Smooth muscle cell of the brain vasculature (primary cell): Measurements from ENCODE around the gene BTF3L4.
"Not testable (repeated sequence)": the region's sequence is repeated elsewhere in the genome, so short reads cannot be mapped to it uniquely, and the experiment has no call there.

ENCODE experiments used
- DNase-seq: peaks from one replicate; pipeline ENCODE4 v3.0.0-alpha.2; 2012; ENCODE audit warnings: low read depth, low spot score

Gene BTF3L4

DNA sequence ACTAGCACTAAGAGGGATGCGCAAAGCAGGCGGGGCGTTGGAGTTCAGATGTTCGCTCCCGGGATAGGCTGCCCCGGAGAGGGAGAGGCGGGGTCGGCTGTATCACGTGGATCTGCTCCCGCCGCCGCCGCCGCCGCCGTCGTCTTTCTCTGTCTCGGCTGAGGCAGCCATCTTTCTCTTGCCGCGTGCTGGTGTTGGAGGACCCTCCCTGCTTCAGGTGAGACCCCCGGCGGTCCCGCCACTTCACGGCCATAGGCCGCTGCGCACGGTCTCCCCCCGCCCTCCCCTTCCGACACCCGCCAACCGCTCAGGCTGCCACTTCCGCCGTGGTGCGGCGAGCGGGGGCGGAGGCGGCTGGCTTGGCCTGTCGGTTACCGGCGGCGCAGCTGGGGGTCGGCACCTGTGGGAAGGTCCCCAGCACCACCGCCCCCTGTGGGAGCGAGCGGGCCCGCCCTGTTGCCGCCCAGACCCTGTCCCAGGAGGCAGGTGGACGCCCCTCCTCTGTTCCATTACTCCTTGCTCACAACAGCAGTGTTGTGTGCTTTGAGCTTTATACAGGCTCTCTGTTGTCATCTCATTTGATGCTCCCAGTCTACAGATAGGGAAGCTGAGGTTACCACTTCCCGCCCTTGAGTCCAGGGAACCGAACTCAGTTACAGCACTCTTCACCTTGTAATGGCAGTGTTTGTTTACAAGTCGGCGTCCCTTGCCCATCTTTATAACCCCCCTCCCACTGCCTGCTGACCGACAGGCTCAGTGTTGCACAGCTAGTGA, at the start of gene BTF3L4:
Gene BTF3L4, plus strand, starts transcription at position 133 of the 774 bp plus-strand sequence. CDS start 3,553 bp downstream, outside the sequence.
- DNase-seq, result peak; percentile 65

DNA sequence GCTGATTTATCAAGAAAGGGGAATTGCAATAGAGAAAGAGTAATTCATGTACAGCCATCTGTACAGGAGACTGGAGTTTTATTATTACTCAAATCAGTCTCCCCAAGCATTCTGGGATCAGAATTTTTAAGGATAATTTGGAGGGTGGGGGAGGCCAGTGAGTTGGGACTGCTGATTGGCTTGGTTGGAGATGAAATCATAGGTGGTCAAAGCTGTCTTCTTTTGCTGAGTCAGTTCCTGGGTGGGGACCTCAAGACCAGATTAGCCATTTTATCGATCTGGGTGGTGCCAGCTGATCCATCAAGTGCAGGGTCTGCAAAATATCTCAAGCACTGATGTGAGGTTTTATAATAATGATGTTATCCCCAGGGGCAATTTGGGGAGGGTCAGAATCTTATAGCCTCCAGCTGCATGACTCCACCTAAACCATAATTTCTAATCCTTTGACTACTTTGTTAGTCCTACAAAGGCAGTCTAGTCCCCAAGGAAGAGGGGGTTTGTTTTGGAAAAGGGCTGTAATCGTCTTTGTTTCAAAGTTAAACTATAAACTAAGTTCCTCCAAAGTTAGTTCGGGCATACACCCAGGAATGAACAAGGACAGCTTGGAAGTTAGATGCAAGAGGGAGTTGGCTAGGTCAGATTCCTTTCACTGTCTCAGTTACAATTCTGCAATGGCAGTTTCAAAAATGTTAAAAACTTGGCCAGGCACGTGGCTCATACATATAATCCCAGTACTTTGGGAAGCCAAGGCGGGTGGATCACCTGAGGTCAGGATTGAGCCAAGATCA, 48.7 kb upstream of the BTF3L4 start:
- no peak for DNase-seq

DNA sequence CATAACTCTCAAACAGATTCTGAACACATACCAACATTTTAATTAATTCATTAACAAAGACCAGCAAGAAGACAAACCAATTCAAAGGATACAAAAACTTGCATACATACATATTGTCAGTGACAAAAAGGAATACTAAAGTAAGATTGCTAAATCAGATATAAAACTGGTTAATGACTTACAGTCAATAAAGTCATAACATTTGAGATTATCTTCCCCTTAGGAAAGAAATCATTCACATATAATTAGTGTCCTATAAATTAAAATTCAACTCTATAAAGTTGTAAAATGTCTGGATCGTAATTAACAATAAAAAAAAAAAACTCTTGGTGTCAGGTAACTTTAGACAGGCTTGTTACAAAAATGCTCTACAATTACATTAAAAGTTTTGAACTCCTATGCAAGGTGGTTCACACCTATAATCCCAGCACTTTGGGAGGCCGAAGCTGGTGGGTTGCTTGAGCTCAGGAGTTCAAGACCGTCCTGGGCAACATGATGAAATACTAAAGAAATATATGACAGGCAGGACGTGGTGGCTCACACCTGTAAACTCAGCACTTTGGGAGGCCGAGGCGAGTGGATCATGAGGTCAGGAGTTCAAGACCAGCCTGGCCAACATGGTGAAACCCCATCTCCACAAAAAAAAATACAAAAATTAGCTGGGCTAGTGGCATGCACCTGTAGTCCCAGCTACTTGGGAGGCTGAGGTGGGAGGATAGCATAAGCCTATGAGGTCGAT, 47.9 kb upstream of the BTF3L4 start:
- no peak for DNase-seq

DNA sequence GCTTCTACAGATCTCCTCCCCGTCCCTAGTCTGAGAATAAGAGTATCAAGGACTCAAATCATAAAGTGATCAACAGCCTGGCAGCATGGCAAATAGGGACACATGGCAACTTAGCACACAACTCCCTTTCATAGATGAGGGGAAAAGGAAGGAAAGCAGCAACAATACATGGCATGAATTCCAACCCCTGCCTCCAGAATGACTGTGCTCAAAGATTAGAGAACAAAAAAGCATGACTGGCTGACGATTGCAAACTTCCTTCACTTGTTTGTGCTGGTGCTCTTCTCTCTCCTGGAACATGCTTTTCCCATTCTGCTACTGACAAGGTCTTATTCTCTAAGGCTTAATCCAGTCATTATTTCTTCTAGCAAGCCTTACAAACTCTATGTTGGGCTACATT, 34.0 kb upstream of the BTF3L4 start:
- no peak for DNase-seq

DNA sequence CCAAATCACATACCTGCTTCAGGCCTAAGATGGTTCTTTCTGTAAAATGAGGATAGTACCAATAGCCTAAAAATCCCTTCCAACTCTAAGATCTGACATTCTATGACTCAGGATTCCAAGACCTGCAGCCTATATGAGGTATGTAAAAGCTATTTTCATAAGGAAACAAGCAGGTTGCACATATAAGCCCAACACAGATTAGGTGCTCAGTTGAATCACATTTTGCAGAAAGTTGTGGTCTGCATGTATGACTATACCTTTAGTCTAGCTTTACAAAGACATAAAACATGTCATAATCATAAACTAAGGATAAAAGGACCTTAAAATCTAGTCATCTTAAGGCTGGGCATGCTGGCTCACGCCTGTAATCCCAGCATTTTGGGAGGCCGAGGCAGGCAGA, 29.8 kb upstream of the BTF3L4 start:
- no peak for DNase-seq

DNA sequence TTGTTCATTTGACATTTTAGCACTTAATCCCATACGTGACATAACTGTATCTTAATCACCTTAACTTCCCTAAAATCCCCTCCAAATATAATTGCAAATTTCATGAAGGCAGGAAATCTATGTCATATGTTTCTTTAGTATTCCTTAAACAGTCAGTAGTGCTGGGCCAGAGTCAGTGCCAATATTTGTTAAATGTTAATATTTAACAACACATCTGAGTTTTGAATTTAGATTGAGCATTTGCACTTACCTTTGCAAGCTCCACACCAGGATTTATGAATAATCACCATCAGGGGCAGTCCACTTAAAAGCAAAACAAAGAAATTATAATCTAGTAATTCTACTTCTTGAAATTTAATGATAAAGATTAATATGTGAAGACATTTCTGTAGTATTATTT, 27.8 kb upstream of the BTF3L4 start:
- DNase-seq, result no peak

DNA sequence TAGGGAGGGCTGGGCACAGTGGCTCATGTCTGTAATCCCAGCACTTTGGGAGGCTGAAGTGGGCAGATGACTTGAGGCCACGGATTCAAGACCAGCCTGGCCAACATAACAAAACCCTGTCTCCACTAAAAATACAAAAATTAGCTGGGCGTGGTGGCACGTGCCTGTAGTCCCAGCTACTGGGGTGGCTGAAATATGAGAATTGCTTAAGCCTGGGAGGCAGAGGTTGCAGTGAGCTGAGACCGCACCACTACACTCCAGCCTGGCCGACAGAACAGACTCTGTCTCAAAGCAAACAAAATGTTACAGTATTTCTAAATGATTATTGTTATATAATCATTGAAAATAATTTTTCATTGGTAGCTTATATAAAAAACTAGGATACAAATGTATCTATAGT, 27.3 kb upstream of the BTF3L4 start:
- not testable (repeated sequence) for DNase-seq

DNA sequence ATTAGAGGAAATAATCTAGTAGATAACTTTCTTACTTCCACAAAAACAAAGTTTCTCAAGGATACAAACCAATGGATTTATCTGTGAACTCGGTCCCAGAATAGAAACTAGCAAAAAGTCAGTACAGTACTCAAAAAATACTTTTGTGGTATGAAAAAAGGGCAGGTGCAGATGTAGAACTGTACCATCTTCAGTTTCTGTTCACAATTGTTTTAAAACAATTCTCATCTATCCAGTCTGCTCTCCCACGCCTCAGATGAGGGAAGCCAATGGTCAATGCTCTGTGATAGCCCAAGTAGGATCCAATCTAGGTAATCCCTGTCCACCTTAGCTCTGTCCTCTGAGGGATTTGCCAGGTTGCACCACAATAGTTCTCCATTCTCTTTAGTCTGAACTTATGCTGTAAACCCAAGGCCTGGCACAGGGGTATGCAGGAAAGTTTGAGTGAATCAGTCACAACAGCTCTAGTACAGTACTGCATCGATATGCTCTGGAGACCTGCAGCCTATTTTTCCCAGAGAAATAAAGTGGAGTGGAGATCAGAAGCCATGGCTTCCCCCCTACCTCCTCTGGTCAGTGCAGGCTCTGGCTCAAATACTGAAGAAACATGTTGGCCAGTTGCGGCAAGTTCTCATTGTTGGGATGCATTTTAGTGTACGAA, 23.8 kb upstream of the BTF3L4 start:
- DNase-seq, result no peak

DNA sequence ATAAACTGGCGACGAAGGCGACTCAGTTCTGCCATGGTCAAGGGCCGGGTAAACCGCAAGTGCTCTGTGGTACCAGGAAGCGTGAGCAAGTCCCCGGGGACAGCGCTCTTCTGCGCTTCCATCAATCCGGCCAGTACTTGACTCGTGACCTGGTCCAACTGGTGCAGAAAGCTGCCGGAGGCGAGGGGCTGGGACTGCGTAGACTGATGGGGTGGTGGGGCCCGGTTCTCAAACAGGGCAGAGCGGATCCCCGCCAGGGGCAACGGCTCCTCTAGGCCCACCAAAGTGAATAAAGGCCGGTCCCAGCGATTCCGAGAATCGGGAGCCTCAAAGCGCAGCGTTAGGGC, 23.3 kb upstream of the BTF3L4 start:
- no peak for DNase-seq

DNA sequence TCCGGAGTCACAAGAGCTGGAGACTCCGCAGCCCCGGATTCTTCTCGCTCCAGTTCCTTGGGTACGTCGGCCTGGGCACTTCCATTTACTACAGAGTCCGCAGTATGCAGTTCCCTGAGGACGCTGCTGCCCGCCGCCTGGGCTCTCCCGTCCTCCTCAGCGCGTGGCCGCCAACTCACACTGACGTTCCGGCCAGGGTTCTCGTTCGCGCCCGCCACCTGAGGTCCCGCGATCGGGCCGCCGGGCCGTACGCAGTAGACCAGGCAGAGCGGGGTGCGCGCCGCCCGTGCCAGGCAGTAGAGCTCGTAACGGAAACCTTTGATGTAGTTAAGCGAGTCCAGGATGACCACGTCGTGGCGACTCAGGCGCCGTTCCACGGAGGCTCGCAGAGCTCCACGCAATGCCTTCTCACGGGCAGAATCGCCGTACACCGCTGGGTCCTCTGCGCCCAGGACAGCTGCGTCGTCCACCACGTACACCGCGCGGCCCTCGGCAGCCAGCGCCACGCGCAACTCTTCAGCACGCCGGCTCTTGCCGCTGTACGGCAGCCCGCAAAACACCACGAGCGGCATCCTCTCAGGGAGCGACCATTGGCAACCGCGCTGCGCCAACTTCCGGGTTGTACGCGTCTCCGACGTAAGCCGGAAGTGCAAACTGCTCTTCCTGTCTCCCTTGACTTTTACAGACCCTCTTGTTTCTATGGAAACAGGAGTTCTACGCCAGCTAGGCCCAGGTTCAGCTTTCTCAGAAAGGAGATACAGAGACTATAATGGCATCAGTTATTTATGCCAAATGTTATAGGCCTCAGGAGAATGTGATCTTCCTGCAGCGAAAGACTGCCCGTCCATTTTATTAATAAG, 22.7 kb upstream of the BTF3L4 start, which contains the start of gene KTI12:
Gene KTI12, minus strand, starts transcription at position 621 of the 860 bp plus-strand sequence. Its CDS starts 49 bp downstream, at position 572.
- peak; percentile 70 for DNase-seq

DNA sequence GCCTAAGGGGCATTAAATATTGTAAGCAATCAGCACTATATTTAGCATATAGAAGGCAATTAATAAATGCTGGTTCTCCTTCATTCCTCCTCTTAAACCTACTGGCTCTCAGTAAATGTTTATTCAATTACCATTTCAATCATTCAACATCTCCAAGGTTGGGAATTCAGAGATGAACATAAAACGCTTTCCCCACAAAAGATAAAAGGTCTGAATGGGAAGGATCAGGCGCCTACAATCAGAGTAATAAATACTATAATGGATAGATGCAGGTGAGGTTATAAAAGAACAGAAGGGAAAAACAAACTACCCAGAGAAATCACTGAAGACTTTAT, 22.1 kb upstream of the BTF3L4 start:
- DNase-seq, result no peak

DNA sequence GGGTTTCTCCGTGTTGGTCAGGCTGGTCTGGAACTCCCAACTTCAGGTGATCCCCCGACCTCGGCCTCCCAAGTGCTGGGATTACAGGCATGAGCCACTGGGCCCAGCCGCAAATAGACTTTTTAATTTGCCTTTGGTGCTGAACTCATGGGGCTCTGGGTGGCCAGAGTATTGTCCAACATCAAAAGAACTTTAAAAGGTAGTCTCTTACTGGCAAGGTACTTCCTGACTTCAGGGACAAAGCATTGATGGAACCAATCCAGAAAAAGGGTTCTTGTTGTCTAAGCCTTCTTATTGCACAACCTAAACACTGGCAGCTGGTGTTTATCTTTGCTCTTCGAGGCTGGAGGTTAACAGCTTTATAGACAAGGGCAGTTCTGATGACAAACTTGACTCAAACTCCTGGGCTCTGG, 18.7 kb upstream of the BTF3L4 start:
- no peak for DNase-seq

DNA sequence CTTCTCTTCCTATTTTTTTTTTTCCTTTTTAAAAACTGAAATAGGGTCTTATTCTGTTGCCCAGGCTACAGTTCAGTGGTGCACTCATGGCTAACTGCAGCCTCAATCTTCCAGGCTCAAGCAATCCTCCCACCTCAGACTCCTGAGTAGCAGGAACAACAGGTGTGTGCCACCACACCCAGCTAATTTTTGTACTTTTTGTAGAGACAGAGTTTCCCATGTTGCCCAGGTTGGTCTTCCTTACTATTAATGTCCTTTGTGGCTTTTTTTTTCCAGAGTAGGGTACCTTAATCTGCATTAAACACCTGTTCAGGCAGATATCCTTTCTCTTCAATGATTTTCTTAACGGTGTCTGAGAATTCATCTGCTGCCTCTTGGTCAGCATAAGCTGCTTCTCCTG, 18.2 kb upstream of the BTF3L4 start:
- DNase-seq, result no peak

DNA sequence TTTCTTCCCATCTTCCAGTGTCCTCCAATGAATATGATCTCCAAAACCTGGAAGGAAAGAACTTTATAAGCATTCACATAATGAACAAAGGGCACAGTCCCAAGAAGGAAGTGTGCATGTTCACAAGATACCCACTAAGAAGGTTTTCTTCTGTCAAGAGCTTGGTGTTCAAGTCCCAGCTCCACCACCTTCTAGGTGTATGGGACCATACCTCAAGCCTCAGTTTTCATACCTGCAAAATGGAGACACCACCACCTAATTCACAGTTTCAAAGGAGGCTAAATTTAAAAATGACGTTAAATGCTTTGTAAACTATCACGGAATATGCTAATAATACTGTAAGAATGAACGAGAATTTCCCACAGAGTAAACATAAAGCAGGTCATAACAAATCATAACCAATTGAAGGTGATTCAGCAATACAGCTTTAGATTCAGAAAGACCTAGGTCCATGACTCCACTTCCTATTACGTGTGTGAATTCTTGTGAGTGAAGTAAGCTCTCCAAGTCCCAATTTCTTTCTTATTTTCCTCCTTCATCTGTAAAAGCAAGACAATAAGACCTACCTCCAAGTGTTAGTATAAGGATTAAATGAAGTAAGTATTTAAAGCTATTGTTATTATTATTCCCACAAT, 14.4 kb upstream of the BTF3L4 start:
- no peak for DNase-seq

DNA sequence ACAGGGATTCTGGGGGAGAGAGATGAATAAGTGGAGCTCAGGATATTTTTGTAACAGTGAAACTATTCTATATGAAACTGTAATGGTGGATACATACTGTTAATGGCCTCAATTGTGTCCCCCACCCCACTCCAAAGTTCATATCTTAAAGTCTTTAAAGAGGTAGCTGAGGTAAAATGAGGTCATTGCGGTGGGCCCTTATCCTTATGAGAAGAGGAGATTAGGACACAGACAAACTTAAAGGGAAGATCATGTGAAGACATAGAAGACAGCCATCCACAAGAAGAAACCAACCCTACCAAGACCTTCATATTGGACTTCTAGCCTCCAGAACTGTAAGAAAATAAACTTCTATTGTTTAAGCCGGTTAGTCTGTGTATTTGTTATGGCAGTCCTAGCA, 10.9 kb upstream of the BTF3L4 start:
- no peak for DNase-seq

DNA sequence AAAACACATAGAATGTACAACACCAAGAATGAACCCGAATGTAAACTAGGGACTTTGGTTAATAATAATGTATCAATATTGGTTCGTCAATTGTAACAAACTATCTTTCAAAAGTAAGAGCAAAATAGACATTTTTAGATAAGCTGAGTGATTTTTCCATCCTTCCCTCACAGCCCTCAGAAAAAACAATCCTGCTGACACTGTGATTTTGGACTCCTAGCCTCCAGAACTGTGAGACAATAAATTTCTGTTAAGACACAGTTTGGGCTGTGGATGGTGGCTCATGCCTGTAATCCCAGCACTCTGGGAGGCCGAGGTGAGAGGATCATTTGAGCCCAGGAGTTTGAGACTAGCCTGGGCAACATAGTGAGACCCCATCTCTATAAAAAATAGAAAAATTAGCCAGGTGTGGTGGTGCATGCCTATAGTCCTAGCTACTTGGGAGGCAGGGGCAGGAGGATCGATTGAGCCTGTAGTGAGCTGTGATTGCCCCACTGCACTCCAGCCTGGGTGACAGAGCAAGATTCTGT, 10.4 kb upstream of the BTF3L4 start:
- not testable (repeated sequence) for DNase-seq

DNA sequence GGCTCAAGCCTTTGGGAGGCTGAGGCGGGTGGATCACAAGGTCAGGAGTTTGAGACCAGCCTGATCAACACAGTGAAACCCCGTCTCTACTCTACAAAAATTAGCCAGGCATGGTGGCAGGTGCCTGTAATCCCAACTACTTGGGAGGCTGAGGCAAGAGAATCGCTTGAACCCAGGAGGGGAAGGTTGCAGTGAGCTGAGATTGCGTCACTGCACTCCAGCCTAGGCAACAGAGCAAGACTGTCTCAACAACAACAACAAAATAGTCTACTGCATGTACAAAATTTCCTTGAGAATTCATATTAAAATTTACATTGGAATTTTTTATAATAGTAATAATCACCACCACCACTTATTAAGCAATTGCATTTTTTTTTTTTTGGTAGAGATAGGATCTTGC, 6.8 kb upstream of the BTF3L4 start:
- not testable (repeated sequence) for DNase-seq

DNA sequence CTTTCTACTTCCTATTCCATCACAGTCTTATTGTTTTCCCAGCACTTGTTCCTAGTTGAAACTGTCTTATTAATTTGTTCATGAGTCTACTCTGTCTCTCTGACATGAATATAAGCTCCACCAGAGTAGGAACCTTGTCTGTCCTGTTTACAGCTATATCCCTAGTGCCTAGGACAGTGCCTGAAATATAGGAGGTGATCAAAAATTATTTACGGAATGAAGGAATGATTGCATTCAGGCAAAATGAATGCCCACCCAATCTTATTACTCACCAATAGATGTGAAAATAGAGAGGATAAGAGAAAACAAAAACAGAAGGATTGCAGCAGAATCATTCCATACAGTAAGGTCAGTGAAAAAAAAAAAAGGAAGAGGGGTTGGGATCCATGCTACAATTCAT, 2.2 kb upstream of the BTF3L4 start:
- no peak for DNase-seq

DNA sequence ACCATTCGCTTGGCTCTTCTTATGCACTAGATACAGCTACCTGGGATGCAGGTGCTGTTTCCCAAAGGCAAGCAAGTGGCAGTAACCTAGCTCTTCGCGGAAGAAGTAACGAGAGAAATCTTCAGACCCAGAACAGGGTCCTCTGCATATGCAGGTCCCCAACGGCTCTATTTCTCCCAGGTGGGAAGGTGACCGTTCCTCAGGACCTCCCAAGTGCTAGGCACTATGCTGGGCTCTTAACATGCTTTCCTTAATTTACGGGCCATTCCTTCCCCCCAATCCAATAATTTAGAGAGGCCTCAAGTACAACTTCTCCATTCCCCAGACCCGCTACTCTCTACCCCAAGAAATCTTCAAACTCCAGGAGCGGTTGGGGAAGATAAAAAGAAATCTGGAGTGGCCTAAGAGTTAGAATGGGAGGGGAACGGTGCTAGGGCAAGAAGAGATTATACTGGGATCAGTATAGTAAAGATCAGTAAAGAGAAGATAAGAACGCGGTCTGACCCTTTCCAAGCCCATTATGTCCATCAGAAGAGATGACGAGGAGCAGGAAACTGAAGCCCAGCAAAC, 1.5 kb upstream of the BTF3L4 start:
- DNase-seq, result no peak
